SK-N-SH treated with all-trans-retinoic acid at 6 μM for 48 hours (cell line): Measurements from ENCODE around the gene NPFFR1.

Experiments
- ARNTL ChIP-seq: fragments of 450-650 bp; formaldehyde crosslinking; IDR thresholded peaks from 2 replicates; pipeline ENCODE4 v1.5.0; 2020; ENCODE audit warnings: low read depth, mild to moderate bottlenecking, moderate library complexity, borderline replicate concordance
- CREB5 ChIP-seq: fragments of 250-450 bp; sonication (Bioruptor Pico); IDR thresholded peaks from 2 replicates; pipeline ENCODE4 v1.5.1; 2020; ENCODE audit warnings: low read depth, mild to moderate bottlenecking, moderate library complexity
- CSDC2 ChIP-seq: fragments of 250-450 bp; sonication (Bioruptor Pico); IDR thresholded peaks from 2 replicates; pipeline ENCODE4 v1.5.0; 2020; ENCODE audit warnings: mild to moderate bottlenecking, moderate library complexity
- CSRNP3 ChIP-seq: fragments of 250-450 bp; sonication (Bioruptor Pico); IDR thresholded peaks from 2 replicates; pipeline ENCODE4 v1.5.1; 2021; ENCODE audit warnings: mild to moderate bottlenecking, moderate library complexity
- PATZ1 ChIP-seq: fragments of 250-450 bp; sonication (Bioruptor Pico); IDR thresholded peaks from 2 replicates; pipeline ENCODE4 v1.8.0; 2020; ENCODE audit warnings: mild to moderate bottlenecking, moderate library complexity, borderline replicate concordance
- PPARA ChIP-seq: fragments of 250-450 bp; sonication (Bioruptor Pico); IDR thresholded peaks from 2 replicates; pipeline ENCODE4 v1.5.0; 2020; ENCODE audit warnings: mild to moderate bottlenecking, borderline replicate concordance
- RARB ChIP-seq: fragments of 250-450 bp; sonication (Bioruptor Pico); IDR thresholded peaks from 2 replicates; pipeline ENCODE4 v1.8.0; 2021; ENCODE audit warnings: mild to moderate bottlenecking, moderate library complexity
- ZC3H10 ChIP-seq: fragments of 250-450 bp; sonication (Bioruptor Pico); IDR thresholded peaks from 2 replicates; pipeline ENCODE4 v1.5.1; 2021; ENCODE audit warnings: mild to moderate bottlenecking, moderate library complexity
- ZFP3 ChIP-seq: fragments of 250-450 bp; sonication (Bioruptor Pico); IDR thresholded peaks from 2 replicates; pipeline ENCODE4 v1.5.0; 2020; ENCODE audit warnings: mild to moderate bottlenecking, moderate library complexity
- ZNF565 ChIP-seq: fragments of 450-650 bp; formaldehyde crosslinking; conservative IDR thresholded peaks from 2 replicates; pipeline ENCODE4 v1.5.0; 2020; ENCODE audit warnings: low read depth, mild to moderate bottlenecking, moderate library complexity

GRCh38 chr10:70266056-70266455 is 17.7 kb downstream of the NPFFR1 start:
- no peak for TF ChIP-seq ZFP3
- TF ChIP-seq ARNTL (CRISPR knock-in tag) = no peak
- TF ChIP-seq CSDC2 = no peak
- TF ChIP-seq ZNF565 (CRISPR knock-in tag) = no peak
- no peak for TF ChIP-seq CREB5 (CRISPR knock-in tag)
- no peak for TF ChIP-seq PPARA (CRISPR knock-in tag)
- no peak for TF ChIP-seq CSRNP3
- no peak for TF ChIP-seq RARB
- no peak for TF ChIP-seq PATZ1 (CRISPR knock-in tag)
- no peak for TF ChIP-seq ZC3H10 (CRISPR knock-in tag)
